Endothelial cell of umbilical vein (primary cell): ENCODE data around the gene YTHDF2. TPM values are rescaled to one million over a fixed set of nuclear protein-coding genes. Genes with fewer than 3 reads are reported as not detected.

Source experiments
- BruUV-seq: library from RNA; stranded (reverse); fragments of 400-500 nt; replicated peaks from 2 replicates; lab custom pipeline; 2021; lab: Mats Ljungman, UMichigan
- CTCF ChIA-PET: fragments of 300-600, 350-600 bp; sonication (Branson Sonifier 250); formaldehyde crosslinking; loops from one replicate; lab custom pipeline; 2021; ENCODE audit warnings: antibody characterized with exemption, inconsistent platforms; lab: Charles Lee
- POLR2A ChIA-PET: fragments of 300-600, 350-600 bp; sonication (Branson Sonifier 250); formaldehyde crosslinking; loops from one replicate; lab custom pipeline; 2021; ENCODE audit warnings: antibody characterized with exemption, inconsistent platforms; lab: Charles Lee
- DNase-seq: peaks from one replicate; pipeline ENCODE4 v3.0.0-alpha.2; 2011; ENCODE audit warnings: low read depth, low spot score
- FAIRE-seq: peaks from 2 replicates; lab custom pipeline; 2011; peaks lifted over from hg19 to GRCh38; lab: Jason Lieb, UNC
- H2AFZ ChIP-seq: 2 replicates; pipeline ENCODE4 v1.6.0; 2012; ENCODE audit warnings: low read depth, low read length, control low read depth, inconsistent platforms
- H3K27ac ChIP-seq: 2 replicates; pipeline ENCODE4 v1.5.1; 2011; ENCODE audit warnings: low read depth, mild to moderate bottlenecking, control low read depth, low read length, moderate library complexity; ENCODE audit not compliant: insufficient read depth
- H3K27me3 ChIP-seq, 2 experiments: 2 replicates each; pipeline versions ENCODE4 v1.6.0 to v1.6.1; 2011; ENCODE audit warnings: low read length in 2 of 2, mixed read lengths in 1 of 2; ENCODE audit not compliant: control insufficient read depth in 2 of 2, insufficient read depth in 2 of 2
- H3K36me3 ChIP-seq, 2 experiments: 2 replicates in 1 of 2; 3 replicates in 1 of 2; pipeline ENCODE4 v1.5.1; 2011; ENCODE audit warnings: low read length in 2 of 2, mild to moderate bottlenecking in 1 of 2, moderate library complexity in 1 of 2; ENCODE audit not compliant: control insufficient read depth in 2 of 2, insufficient read depth in 2 of 2; ENCODE audit errors: extremely low read depth in 1 of 2
- H3K4me1 ChIP-seq: 3 replicates; pipeline ENCODE4 v1.5.1; 2011; ENCODE audit warnings: mild to moderate bottlenecking, low read length; ENCODE audit not compliant: control insufficient read depth, insufficient read depth; ENCODE audit errors: extremely low read depth
- H3K4me2 ChIP-seq: 2 replicates; pipeline ENCODE4 v1.6.1; 2011; ENCODE audit warnings: low read length, control low read depth, mixed read lengths; ENCODE audit not compliant: insufficient read depth
- H3K4me3 ChIP-seq, 3 experiments: fragments of 200-600 bp in 1 of 3; sonication (generic), shearing (Covaris generic) in 1 of 3; replicated peaks in 1 of 3; 2 replicates each; pipeline ENCODE4 v1.5.1; 2011 to 2016; ENCODE audit warnings: control low read depth in 3 of 3, low read length in 3 of 3, mild to moderate bottlenecking in 2 of 3, inconsistent platforms in 1 of 3, low read depth in 1 of 3, moderate library complexity in 1 of 3; ENCODE audit not compliant: insufficient read depth in 1 of 3
- H3K79me2 ChIP-seq: 2 replicates; pipeline ENCODE4 v1.6.0; 2012; ENCODE audit warnings: low read length, inconsistent platforms; ENCODE audit not compliant: control insufficient read depth, insufficient read depth
- H3K9ac ChIP-seq: replicated peaks from 2 replicates; pipeline ENCODE3; 2011; ENCODE audit warnings: low read length, control low read depth; ENCODE audit not compliant: insufficient read depth; ENCODE audit errors: extremely low read depth
- H3K9me1 ChIP-seq: replicated peaks from 3 replicates; pipeline ENCODE4 v1.6.0; 2011; ENCODE audit warnings: mild to moderate bottlenecking, low read length; ENCODE audit not compliant: control insufficient read depth, insufficient read depth; ENCODE audit errors: extremely low read depth
- H3K9me3 ChIP-seq: replicated peaks from 2 replicates; pipeline ENCODE4 v1.5.1; 2012; ENCODE audit warnings: low read length, inconsistent platforms; ENCODE audit not compliant: control insufficient read depth, insufficient read depth
- H4K20me1 ChIP-seq: replicated peaks from 2 replicates; pipeline ENCODE3; 2011; ENCODE audit warnings: mild to moderate bottlenecking, low read length; ENCODE audit not compliant: control insufficient read depth, insufficient read depth; ENCODE audit errors: extremely low read depth
- EZH2 ChIP-seq: IDR thresholded peaks from 2 replicates; pipeline ENCODE4 v1.6.1; 2012; ENCODE audit warnings: borderline replicate concordance, low read depth, mild to moderate bottlenecking, moderate library complexity, low read length, inconsistent platforms; ENCODE audit not compliant: severe bottlenecking
- FOS ChIP-seq: IDR thresholded peaks from 2 replicates; pipeline ENCODE4 v1.6.1; 2011; ENCODE audit warnings: mild to moderate bottlenecking, low read length, moderate library complexity, borderline replicate concordance; ENCODE audit not compliant: insufficient read depth
- GATA2 ChIP-seq: IDR thresholded peaks from 2 replicates; pipeline ENCODE4 v1.7.0; 2011; ENCODE audit warnings: low read depth, mild to moderate bottlenecking, moderate library complexity, mixed read lengths, low read length; ENCODE audit not compliant: insufficient read length, insufficient read depth
- POLR2A ChIP-seq: IDR thresholded peaks from 2 replicates; pipeline ENCODE4 v1.6.1; 2012; ENCODE audit warnings: low read depth, mild to moderate bottlenecking, control low read depth, low read length
- POLR2AphosphoS5 ChIP-seq: IDR thresholded peaks from 2 replicates; pipeline ENCODE4 v1.6.1; 2012; ENCODE audit warnings: low read depth, mild to moderate bottlenecking, control low read depth, low read length, moderate library complexity; ENCODE audit not compliant: insufficient read depth
- dilution Hi-C: fragments of 300-500 bp; cut with MboI; formaldehyde crosslinking; loops from one replicate; pipeline ENCODE4 v1.15.0; 2019; ENCODE audit warnings: low sequenced_read_pairs; ENCODE audit not compliant: extremely low pct_ligation_motif_present
- intact Hi-C: fragments of 100-400 bp; cut with micrococcal nuclease; formaldehyde crosslinking; loops from one replicate; pipeline ENCODE4 v1.10.0; 2022
- polyA plus RNA-seq, 4 experiments: library from polyadenylated mRNA; depleted of rRNA in 3 of 4; stranded (reverse) in 3 of 4; unstranded in 1 of 4; fragments of >200 nt; gene quantifications; 2 replicates each; pipeline versions ENCODE4 v1.2.1 to v1.2.3, GENCODE V29; 2011 to 2012; ENCODE audit warnings: missing spikeins in 1 of 4
- small RNA-seq: library from RNA; depleted of rRNA; stranded (forward); fragments of <200 nt; gene quantifications from one replicate; pipeline ENCODE3, GENCODE V24; 2012; ENCODE audit warnings: low replicate concordance, low read depth; ENCODE audit not compliant: insufficient read depth, insufficient read length
- total RNA-seq: library from RNA; stranded (reverse); gene quantifications from 2 replicates; pipeline ENCODE4 v1.2.3, GENCODE V29; 2021

Gene YTHDF2
- total and polyA plus RNA-seq, 2 donors (not counting 3 experiments of a cell fraction or from before 2014, with no cell fraction given), result 72.4 to 105 TPM

- ChIA-PET POLR2A (no interaction called here), CTCF (interaction anchor here (1.4 kb wide), 1 partner anchor 9 kb away, joined by 4 read pairs; no protein-coding TSS in a partner anchor)
- Histone ChIP-seq H3K36me3 (no peaks in the 10 kb centered on the region), H3K4me2 (no peak overlapping the region), H4K20me1 (no peaks in the 10 kb centered on the region), H3K27me3 (peaks cover 6 to 11% of the 10 kb centered on the region in 2 experiments), H3K9me1 (no peaks in the 10 kb centered on the region), H3K9ac (no peak overlapping the region), H3K9me3 (no peaks in the 10 kb centered on the region), H2AFZ (no peak overlapping the region), H3K4me3 (no peak overlapping the region), H3K79me2 (no peaks in the 10 kb centered on the region), H3K4me1 (no peaks in the 10 kb centered on the region), H3K27ac (no peak overlapping the region)
- DNase-seq (no peak), FAIRE-seq (no peak)
- intact Hi-C loops, result no loop called here
- BruUV-seq, result no TSS peak
- dilution Hi-C loops, result no loop called here
- TF ChIP-seq POLR2A, result no peak
- no peak for TF ChIP-seq EZH2
- TF ChIP-seq POLR2AphosphoS5, result no peak
- no peak for TF ChIP-seq FOS
- no peak for TF ChIP-seq GATA2
These were observed 82.3 kb downstream of the YTHDF2 start for GRCh38 chr1:28819020-28819419.

Small RNA genes within 50 kb of the gene (small RNA-seq; reads per million reads assigned to genes)
- not detected for gene RF00422

Other genes with a start within 250 kb of the YTHDF2 start
- 72.7 and 77.7 TPM in 2 replicates for gene RCC1, start 230.9 kb upstream of the YTHDF2 start, total RNA-seq
- 28.7 and 37.1 TPM in 2 replicates for gene RCC1, start 230.9 kb upstream of the YTHDF2 start, polyA plus RNA-seq
- gene TRNAU1AP, start 183.9 kb upstream of the YTHDF2 start, total RNA-seq, result 46.2 and 49.0 TPM in 2 replicates
- 31.5 and 32.7 TPM in 2 replicates for gene TRNAU1AP, start 183.9 kb upstream of the YTHDF2 start, polyA plus RNA-seq
- 1.2 and 2.0 TPM in 2 replicates for gene RAB42, start 144.7 kb upstream of the YTHDF2 start, total RNA-seq
- 1.4 and 1.8 TPM in 2 replicates for gene RAB42, start 144.7 kb upstream of the YTHDF2 start, polyA plus RNA-seq
- gene TAF12, start 93.9 kb upstream of the YTHDF2 start, total RNA-seq, result 15.3 and 18.2 TPM in 2 replicates
- gene TAF12, start 93.9 kb upstream of the YTHDF2 start, polyA plus RNA-seq, result 13.9 and 17.7 TPM in 2 replicates
- gene RNU11, start 88.3 kb upstream of the YTHDF2 start, total RNA-seq, result not detected in 2 replicates
- gene RNU11, start 88.3 kb upstream of the YTHDF2 start, polyA plus RNA-seq, result not detected in 2 replicates
- gene GMEB1, start 68.2 kb upstream of the YTHDF2 start, total RNA-seq, result 14.5 and 16.0 TPM in 2 replicates
- 6.8 and 8.1 TPM in 2 replicates for gene GMEB1, start 68.2 kb upstream of the YTHDF2 start, polyA plus RNA-seq
- gene OPRD1, start 75.2 kb downstream of the YTHDF2 start, total RNA-seq, result not detected in 2 replicates
- not detected in 2 replicates for gene OPRD1, start 75.2 kb downstream of the YTHDF2 start, polyA plus RNA-seq
- gene EPB41, start 177.6 kb downstream of the YTHDF2 start, total RNA-seq, result 39.7 and 45.7 TPM in 2 replicates
- 20.2 and 22.3 TPM in 2 replicates for gene EPB41, start 177.6 kb downstream of the YTHDF2 start, polyA plus RNA-seq